ENCODE measurements around the gene PRKAG2.

Gene PRKAG2

DNA sequence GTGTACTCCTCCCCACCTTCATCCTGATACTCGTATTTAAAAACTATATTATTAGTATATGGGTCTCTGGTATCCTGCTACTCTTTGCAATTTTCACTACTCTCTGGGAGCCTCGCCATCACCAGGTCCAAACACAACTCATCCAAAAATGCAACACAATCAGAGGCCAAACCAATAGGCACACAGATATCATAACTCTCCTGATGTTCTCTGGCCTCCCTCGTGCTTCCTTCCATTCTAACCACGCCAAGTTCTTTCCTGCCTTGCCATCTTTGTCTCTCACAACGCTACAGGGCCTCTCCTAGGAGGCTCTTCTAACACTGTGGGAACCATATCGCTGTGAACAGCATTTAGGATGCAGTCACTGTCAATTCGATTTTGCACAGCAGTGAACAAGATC lies 364.6 kb downstream of the PRKAG2 start:
- DNase-seq (ENCODE audit: low spot score): no peak

DNA sequence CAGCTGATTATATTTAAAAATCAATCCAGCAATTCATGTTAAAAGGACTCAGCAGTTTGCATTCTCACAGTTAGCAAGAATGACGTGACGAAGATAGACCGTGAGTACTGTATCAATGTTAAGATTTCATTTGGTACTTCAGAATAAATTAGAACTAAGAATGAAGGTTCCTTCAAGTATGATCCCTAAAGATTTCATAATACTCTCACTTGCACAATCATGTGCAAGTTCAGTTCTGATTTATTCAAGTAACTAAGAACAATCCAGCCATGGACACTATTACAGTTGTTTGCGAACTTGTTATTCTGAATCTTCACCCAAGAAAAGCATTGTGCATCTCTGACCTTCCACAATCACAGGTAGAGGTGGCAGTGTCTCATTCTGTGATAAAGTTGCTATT lies 365.0 kb downstream of the PRKAG2 start:
- no peak for DNase-seq (ENCODE audit: low spot score)

DNA sequence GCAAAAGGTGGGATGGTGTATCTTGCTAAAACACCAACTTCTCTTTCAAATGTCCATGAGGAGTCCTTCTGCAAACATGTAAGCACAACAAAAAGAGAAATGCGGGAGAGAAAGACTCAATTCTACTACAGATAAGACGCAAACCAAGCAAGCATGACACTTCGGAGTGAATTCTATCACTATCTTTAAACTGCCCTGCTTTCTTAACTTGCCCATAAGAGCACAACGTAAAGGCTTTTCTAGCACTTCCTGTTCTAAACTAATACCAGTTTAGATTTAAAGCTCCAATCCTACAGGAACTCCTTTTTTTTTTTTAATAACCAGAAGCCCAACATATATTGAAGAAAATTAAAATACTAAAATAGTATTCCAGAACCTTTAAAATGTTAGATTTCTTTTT lies 365.6 kb downstream of the PRKAG2 start:
- no peak for DNase-seq (ENCODE audit: low spot score)

DNA sequence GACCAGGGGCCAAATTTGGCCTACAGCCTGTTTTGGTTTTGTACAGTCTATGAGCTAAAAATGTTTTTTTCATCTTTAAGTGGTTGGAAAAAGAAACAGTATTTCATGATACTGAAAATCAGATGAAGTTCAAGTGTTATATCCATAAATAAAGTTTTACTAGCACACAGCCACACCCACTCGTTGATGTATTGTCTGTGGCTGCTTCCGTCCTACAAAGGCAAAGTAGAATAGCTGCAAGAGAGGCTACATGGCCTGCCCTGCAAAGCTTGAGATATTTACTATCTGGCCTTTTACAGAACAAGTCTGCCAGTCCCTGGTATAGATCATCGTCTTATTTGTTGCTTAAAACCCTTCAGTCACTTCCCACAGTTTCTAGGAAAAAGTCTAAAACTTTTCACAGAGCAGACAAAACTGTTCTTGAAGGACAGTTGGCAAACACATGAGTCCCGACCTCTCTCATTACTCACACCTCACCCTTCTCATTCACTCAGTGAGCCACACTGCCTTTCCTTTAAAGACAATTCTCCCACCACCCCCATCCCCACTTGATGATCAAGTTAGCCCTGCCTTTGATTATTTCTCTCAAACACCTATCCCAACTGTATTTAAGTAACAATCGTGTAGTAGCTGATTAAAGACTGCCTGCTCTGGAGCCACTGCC lies 367.1 kb downstream of the PRKAG2 start:
- no peak for DNase-seq (ENCODE audit: low spot score)

DNA sequence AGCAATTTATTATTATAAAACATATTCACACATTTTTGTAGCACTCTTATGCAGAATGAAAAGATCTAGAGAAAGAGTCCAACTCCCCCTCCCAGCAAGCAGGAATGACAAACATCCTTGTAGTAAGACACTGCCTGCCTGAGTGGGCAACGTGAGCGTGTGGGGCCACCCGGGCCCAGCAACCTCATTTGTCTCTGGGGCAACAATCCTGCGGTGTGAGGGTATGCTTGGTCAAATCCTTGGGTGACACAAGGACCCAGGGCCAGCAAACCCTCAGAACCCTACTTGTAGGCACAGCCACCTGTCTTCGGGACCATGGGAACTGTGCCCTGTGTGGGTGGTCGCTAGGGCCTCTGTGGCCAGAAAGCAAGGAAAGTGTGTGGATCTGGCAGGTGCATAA lies 367.9 kb downstream of the PRKAG2 start:
- no peak for DNase-seq (ENCODE audit: low spot score)

DNA sequence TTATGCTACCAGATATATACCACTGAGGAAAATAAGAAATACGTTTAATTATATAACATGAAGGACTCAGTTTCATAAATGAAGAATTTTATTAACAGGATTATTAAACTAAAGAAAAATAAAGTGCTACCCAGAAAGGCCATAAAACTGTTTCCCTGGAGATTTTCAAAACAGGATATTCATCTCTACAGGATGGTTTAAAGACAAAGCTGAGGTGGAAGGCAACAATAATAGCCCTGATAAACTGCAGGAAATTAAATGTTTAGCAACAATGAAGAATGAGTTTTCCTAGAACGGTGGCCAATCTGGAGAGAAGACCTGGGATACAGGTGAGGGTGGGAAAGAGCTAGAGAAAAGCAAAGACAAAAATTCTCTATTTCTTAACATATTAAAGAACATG lies 369.1 kb downstream of the PRKAG2 start:
- DNase-seq (ENCODE audit: low spot score): no peak

DNA sequence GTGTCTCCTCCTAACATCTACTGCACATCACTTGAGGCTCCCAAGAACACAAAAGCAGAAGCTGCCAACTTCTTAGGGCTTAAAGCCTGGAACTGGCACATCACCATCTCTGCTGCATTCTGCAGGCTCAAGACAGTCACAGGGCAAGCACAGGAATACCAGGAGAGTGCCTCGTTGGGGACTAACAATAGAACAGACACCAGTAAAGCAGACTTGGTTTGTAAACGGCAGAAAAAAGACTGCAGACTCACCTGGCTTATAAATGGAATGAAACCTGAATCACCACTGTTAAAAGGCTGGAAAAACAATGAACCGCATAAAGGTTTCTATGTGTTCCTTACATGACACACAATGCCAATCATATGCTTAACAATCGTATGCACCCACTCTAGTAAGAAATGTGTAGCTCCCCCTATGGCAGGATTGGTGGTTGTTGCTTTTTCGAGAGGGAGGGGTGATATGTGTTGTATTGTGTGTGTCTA lies 370.0 kb downstream of the PRKAG2 start:
- DNase-seq (ENCODE audit: low spot score): no peak

Data from kidney capillary endothelial cell (primary cell).